ENCODE results near the gene HOXB9.

Gene HOXB9

GRCh38 chr17:48647103-48647962 is 21.2 kb upstream of the HOXB9 start:
- no peak for TF ChIP-seq Cebpa-rat (IDR thresholded peaks at IDR 0.05)
- H3K27ac ChIP-seq, result peak overlapping the region in 1 of 11 experiments; percentile 23; a peak in 2 of 22 replicates
- H3K4me2 ChIP-seq, result peak overlapping the region; percentile 38 to 84 (median 52)
- H3K36me3 ChIP-seq, result no peaks in the 10 kb centered on the region
- peaks cover 0 to 55% (median 36%) of the 10 kb centered on the region in 11 experiments; a peak in 16 of 22 replicates for H4K20me1 ChIP-seq
- peaks cover 77 to 88% (median 82%) of the 10 kb centered on the region in 11 experiments for H3K27me3 ChIP-seq
- H3K4me3 ChIP-seq, result peak overlapping the region; percentile 27 to 59 (median 40); a peak in 16 of 20 replicates
- H3K9me3 ChIP-seq (replicated peaks in 1 of 11), result peaks cover 0 to 3% (median 0%) of the 10 kb centered on the region in 11 experiments; a peak in 5 of 22 replicates
- H3K4me1 ChIP-seq, result peaks cover 4 to 14% (median 11%) of the 10 kb centered on the region in 10 experiments; a peak in 13 of 20 replicates
- H3K9ac ChIP-seq, result peak overlapping the region in 2 of 11 experiments; percentile 2 to 39; a peak in 1 of 22 replicates

GRCh38 chr17:48646183-48647102 is 20.3 kb upstream of the HOXB9 start:
- Histone ChIP-seq H3K27ac (no peak overlapping the region), H3K9me3 (replicated peaks in 1 of 11) (peaks cover 0 to 10% (median 0%) of the 10 kb centered on the region in 11 experiments; a peak in 6 of 22 replicates), H3K36me3 (no peaks in the 10 kb centered on the region), H3K4me3 (peak overlapping the region in 3 of 10 experiments; percentile 13 to 42 (median 34); a peak in 4 of 20 replicates), H3K27me3 (peaks cover 86 to 97% (median 91%) of the 10 kb centered on the region in 11 experiments), H4K20me1 (peaks cover 0 to 64% (median 44%) of the 10 kb centered on the region in 11 experiments; a peak in 16 of 22 replicates), H3K4me1 (peaks cover 4 to 14% (median 11%) of the 10 kb centered on the region in 10 experiments; a peak in 13 of 20 replicates), H3K4me2 (peak overlapping the region in 10 of 11 experiments; percentile 26 to 68 (median 49); a peak in 16 of 22 replicates), H3K9ac (no peak overlapping the region)
- TF ChIP-seq Cebpa-rat (IDR thresholded peaks at IDR 0.05), result no peak

GRCh38 chr17:48645639-48646182 is 19.6 kb upstream of the HOXB9 start:
- Histone ChIP-seq H3K9ac (no peak overlapping the region), H3K27ac (no peak overlapping the region), H3K4me3 (no peak overlapping the region), H3K27me3 (peaks cover 94 to 100% (median 99%) of the 10 kb centered on the region in 11 experiments), H3K9me3 (replicated peaks in 1 of 11) (peaks cover 0 to 16% (median 0%) of the 10 kb centered on the region in 11 experiments; a peak in 7 of 22 replicates), H4K20me1 (peaks cover 0 to 70% (median 49%) of the 10 kb centered on the region in 11 experiments; a peak in 16 of 22 replicates), H3K4me2 (no peak overlapping the region), H3K4me1 (peaks cover 4 to 14% (median 11%) of the 10 kb centered on the region in 10 experiments; a peak in 13 of 20 replicates), H3K36me3 (no peaks in the 10 kb centered on the region)
- no peak for TF ChIP-seq Cebpa-rat (IDR thresholded peaks at IDR 0.05)

- Histone ChIP-seq H3K36me3 (no peaks in the 10 kb centered on the region), H3K27me3 (peaks cover 98 to 100% (median 100%) of the 10 kb centered on the region in 11 experiments), H3K4me3 (no peak overlapping the region), H3K27ac (no peak overlapping the region), H4K20me1 (peaks cover 0 to 75% (median 54%) of the 10 kb centered on the region in 11 experiments; a peak in 16 of 22 replicates), H3K9ac (no peak overlapping the region), H3K4me1 (peaks cover 4 to 14% (median 11%) of the 10 kb centered on the region in 10 experiments; a peak in 13 of 20 replicates), H3K4me2 (no peak overlapping the region), H3K9me3 (replicated peaks in 1 of 11) (peaks cover 0 to 16% (median 0%) of the 10 kb centered on the region in 11 experiments; a peak in 7 of 22 replicates)
- TF ChIP-seq Cebpa-rat (IDR thresholded peaks at IDR 0.05), result no peak
Observed at GRCh38 chr17:48644910-48645557, 18.9 kb upstream of the HOXB9 start.

GRCh38 chr17:48644159-48644558 is 18.0 kb upstream of the HOXB9 start:
- peaks cover 100% of the 10 kb centered on the region in 11 experiments for H3K27me3 ChIP-seq
- H4K20me1 ChIP-seq, result peaks cover 0 to 84% (median 63%) of the 10 kb centered on the region in 11 experiments; a peak in 16 of 22 replicates

GRCh38 chr17:48643697-48644012 is 17.5 kb upstream of the HOXB9 start:
- Histone ChIP-seq H3K4me3 (no peak overlapping the region), H3K4me1 (peaks cover 4 to 14% (median 11%) of the 10 kb centered on the region in 10 experiments; a peak in 13 of 20 replicates), H3K9me3 (replicated peaks in 1 of 11) (peaks cover 0 to 16% (median 0%) of the 10 kb centered on the region in 11 experiments; a peak in 7 of 22 replicates), H3K27me3 (peaks cover 100% of the 10 kb centered on the region in 11 experiments), H3K27ac (no peak overlapping the region), H3K36me3 (no peaks in the 10 kb centered on the region), H3K4me2 (no peak overlapping the region), H4K20me1 (peaks cover 0 to 85% (median 67%) of the 10 kb centered on the region in 11 experiments; a peak in 16 of 22 replicates), H3K9ac (no peak overlapping the region)
- TF ChIP-seq Cebpa-rat (IDR thresholded peaks at IDR 0.05), result no peak

More at GRCh38 chr17:48644159-48644558, 18.0 kb upstream of the HOXB9 start:
- H3K4me3 ChIP-seq, result no peak overlapping the region
- H3K36me3 ChIP-seq, result no peaks in the 10 kb centered on the region
- peaks cover 4 to 14% (median 11%) of the 10 kb centered on the region in 10 experiments; a peak in 13 of 20 replicates for H3K4me1 ChIP-seq
- no peak for TF ChIP-seq Cebpa-rat (IDR thresholded peaks at IDR 0.05)
- H3K4me2 ChIP-seq, result no peak overlapping the region
- H3K9me3 ChIP-seq (replicated peaks in 1 of 11), result peaks cover 0 to 16% (median 0%) of the 10 kb centered on the region in 11 experiments; a peak in 7 of 22 replicates
- no peak overlapping the region for H3K27ac ChIP-seq
- H3K9ac ChIP-seq, result no peak overlapping the region

DNA sequence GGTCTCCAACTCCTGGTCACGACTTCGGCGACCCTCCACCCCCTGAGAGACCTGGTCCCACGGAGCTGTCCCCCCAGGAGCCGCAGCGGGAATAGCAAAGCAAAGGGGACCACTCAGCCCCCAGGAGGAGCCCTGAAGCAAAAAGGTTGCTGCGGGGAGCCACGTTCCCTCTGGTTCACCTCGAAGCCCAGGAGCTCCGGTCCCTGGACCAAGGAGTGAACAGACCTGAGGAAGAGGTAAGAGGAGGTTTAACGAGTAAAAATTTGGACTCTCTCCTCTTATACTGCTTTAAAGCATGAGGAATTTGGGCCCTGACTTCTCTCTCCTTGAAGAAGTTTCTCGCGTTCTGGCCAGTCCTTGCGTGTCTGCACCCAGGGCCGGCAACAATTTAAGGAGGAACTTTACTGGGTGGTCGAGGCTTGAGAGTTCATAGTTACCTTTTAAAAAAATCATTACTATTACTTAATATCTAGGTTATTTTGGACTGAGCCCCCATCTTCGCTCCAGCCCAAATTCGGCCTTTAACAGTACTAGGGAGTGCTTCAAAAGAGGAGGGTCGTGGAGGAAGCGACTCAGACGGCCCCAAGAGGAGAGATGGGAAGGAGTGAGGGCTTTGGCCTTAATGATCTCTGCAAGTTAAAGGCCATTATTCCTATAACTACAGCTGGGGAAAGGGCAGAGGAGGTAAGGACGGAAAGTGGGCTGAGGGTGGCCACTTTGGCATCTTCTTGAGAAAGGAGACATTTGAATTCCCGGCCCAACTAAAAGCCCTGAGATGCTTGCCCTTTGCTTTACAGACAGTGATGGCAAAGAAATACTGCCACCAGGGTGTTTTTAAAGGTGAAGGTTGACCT is 16.9 kb upstream of the HOXB9 start:
- H3K27ac ChIP-seq, result no peak overlapping the region
- H3K4me3 ChIP-seq, result no peak overlapping the region
- peaks cover 100% of the 10 kb centered on the region in 11 experiments for H3K27me3 ChIP-seq
- no peaks in the 10 kb centered on the region for H3K36me3 ChIP-seq
- peaks cover 0 to 16% (median 0%) of the 10 kb centered on the region in 11 experiments; a peak in 7 of 22 replicates for H3K9me3 ChIP-seq (replicated peaks in 1 of 11)
- no peak for TF ChIP-seq Cebpa-rat (IDR thresholded peaks at IDR 0.05)
- H4K20me1 ChIP-seq, result peaks cover 0 to 89% (median 67%) of the 10 kb centered on the region in 11 experiments; a peak in 16 of 22 replicates
- peaks cover 4 to 14% (median 11%) of the 10 kb centered on the region in 10 experiments; a peak in 13 of 20 replicates for H3K4me1 ChIP-seq
- H3K4me2 ChIP-seq, result no peak overlapping the region
- H3K9ac ChIP-seq, result no peak overlapping the region
